Stimulated activated CD8-positive, alpha-beta memory T cell treated with anti-CD3 and anti-CD28 coated beads, Interleukin-7, amount 100 ng/mL, for 4 hours (primary cell): ENCODE data around the gene DYNC2I2.
"Not testable (repeated sequence)": the region's sequence is repeated elsewhere in the genome, so short reads cannot be mapped to it uniquely, and the experiment has no call there.

Experiments used
- DNase-seq, 2 donors: peaks; one replicate each; pipeline ENCODE4 v3.0.0-alpha.2; 2020; ENCODE audit warnings: low read depth in 2 of 2

DYNC2I2 gene

DNA sequence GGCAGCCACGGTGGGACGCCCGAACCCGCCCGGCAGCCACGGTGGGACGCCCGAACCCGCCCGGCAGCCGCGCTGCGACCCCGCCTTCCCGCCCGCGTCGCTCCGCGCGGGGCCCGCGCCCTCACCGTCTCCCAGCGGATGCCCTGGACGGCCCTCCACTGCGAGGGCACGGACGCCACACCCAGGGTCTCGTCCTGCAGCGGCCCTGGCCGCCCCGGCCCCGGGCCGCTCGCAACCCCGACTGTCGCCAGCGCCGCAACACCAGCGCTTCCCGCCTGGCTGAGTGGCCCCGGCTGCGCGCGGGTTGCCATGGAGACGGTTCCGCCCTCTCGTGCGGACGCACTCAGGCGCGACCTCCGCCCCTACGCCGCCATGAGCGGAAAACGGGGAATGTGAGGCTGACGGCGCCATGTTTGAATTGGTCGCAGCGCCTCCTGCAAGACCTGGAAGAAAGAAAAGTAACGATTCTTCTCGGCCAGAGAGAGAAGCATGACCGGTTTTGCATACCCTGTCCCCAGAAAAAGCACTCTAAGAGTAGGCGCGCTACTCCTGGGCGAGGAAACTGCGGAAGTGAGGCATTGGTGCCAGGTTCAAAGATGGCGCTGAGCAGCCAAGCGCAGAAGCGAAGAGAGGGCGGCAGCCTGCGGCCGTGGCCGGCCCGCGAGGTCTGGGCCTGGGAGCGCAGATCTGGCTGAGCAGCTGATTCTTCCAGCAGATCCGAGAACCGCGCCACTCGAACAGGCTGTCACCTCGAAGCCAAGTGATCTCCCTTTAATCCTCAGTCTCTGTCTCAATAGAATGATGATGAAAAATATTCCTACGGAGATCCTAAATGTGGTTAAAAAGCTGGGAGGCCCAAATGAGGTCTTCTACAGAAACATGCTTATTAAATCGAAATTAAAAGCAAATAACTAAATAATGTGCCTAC, at the start of gene DYNC2I2:
DYNC2I2 (minus strand) TSS at position 432 of the 928 bp plus-strand sequence; CDS start at position 311, 121 bp downstream.
- peak; percentile 89 to 96 for DNase-seq

- DNase-seq: no peak
Measured at GRCh38 chr9:128706045-128706444, 49.4 kb upstream of the DYNC2I2 start.

- no peak for DNase-seq
Measured at GRCh38 chr9:128705051-128705965, 48.7 kb upstream of the DYNC2I2 start.

DNA sequence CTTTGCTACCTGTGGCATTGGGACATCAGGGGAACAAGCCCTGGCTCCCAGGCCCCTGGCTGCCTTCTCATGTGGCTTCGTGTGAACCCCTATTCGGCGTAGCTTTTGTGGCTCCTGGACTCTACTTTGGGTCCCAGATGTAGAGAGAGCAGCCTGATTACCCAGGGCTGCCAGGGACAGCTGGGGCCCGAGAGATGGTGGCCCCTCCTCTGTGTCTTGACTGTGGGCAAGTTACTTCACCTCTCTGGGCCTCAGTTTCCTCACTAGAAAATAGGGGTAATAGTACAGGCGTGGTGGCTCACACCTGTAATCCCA, 47.7 kb upstream of the DYNC2I2 start:
- DNase-seq: no peak

DNA sequence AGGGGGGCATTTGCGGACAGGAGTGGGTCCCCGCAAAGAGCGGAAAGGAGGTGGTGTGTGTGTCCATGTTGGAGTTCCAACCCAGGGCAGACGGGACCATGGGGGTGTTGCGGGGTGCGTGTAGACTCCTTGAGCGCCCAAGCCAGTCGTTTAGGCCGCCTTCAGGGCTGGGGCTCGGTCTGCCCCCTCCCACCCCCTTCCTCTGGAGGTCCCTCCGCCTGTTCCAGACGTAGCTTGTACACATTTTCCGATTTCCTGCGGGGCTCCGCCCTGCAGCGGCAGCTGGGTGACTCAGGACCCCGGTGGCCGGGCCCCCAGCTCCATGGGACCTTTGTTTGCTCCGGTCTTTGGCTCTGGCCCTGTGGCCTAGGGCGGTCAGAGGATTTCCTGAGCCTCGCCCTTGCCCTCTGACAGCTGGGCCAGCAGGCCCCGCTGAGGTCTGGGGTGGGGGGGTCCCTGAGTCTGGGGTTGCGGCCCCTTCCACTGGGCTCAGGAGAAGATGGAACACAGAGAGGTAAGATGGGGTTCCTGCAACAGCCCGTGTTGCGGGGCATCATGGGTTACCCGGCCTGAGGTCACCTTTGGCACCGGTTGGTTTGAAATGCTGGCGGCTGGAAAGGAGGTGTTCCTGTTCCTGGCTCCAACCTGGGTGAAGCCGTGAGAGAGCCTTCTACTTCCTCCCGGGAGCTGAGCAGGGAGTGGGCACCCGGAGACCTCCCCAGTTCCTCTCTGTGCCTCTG, 47.1 kb upstream of the DYNC2I2 start:
- DNase-seq: no peak

- no peak for DNase-seq
Measured at GRCh38 chr9:128702949-128703615, 46.4 kb upstream of the DYNC2I2 start.

DNA sequence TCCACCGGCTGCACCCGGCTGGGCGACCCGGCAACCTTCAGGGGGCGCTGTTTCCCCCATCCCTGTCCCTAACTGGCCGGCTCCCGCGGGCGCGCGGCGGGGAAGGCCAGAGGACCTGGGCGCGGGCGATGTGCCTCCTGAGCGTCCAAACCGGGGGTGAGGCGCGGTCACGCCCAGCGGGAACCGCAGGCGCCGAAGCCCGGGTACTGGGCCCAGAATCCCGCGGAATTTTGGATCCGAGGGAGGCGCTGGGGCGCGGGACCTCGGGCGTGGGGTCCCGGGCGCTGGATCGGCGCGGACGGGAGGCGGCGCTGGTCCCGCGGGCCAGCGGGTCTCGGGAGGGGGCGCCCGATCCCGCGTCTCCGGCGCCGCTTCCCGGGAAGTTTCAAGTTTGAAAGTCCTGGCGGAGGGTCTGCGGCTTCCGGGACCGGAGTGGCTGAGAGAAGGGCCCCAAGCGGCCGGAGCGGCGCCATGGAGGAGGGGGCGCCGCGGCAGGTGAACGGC, 45.9 kb upstream of the DYNC2I2 start, which contains the start of gene PKN3:
PKN3 (plus strand) TSS at position 59 of the 504 bp plus-strand sequence; CDS start at position 472, 413 bp downstream.
- peak; percentile 60 to 70 for DNase-seq

DNA sequence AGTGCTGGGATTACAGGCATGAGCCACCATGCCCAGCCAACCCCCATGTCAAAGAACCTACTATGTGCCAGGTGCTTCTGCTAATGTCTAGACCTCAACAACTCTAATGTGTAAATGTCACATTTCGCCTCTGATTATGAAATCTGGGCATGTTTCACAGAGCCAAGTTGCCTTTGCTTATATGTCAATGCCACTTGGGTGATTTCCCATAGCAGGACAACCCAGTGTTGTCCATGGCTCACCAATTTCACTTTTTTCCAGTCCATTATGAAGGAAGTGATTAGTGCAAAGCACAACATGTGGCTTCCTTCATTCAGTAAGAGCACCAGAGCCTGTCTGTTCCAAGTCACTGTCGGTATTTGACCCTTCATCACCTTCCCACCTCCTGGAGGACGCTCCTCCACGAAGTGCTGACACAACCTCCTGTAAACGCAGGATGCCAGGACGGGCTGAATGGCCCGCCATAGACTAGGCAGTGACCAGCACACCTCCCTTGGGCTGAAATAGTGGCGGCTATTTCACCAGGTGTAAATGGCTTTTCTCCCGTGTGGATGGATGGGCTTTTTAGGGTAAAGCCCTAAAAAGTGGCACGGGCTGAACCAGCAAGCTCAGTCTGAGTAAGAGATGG, 44.7 kb upstream of the DYNC2I2 start:
- no peak for DNase-seq

DNA sequence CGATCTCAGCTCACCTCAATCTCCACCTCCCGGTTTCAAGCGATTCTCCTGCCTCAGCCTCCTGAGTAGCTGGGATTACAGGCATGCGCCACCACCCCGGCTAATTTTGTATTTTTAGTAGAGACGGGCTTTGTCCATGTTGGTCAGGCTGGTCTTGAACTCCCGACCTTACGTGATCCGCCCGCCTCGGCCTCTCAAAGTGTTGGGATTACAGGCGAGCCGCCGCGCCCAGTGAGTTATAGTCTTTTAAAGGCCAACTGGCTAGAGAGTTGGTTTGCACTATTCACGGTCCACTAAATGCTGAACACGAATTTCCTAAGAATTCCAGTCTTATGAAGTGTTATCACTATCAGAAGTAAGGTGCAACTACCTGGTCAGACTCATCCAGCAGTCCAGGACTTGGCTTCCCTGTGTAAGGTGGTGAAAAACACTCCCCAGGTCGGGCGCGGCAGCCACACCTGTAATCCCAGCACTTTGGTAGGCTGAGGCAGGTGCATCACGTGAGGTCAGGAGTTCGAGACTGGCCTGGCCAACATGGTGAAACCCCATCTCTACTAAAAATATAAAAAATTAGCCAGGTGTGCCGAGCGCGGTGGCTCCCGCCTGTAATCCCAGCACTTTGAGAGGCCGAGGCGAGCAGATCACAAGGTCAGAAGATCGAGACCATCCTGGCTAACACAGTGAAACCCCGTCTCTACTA, 42.6 kb upstream of the DYNC2I2 start:
- DNase-seq: not testable (repeated sequence)

DNA sequence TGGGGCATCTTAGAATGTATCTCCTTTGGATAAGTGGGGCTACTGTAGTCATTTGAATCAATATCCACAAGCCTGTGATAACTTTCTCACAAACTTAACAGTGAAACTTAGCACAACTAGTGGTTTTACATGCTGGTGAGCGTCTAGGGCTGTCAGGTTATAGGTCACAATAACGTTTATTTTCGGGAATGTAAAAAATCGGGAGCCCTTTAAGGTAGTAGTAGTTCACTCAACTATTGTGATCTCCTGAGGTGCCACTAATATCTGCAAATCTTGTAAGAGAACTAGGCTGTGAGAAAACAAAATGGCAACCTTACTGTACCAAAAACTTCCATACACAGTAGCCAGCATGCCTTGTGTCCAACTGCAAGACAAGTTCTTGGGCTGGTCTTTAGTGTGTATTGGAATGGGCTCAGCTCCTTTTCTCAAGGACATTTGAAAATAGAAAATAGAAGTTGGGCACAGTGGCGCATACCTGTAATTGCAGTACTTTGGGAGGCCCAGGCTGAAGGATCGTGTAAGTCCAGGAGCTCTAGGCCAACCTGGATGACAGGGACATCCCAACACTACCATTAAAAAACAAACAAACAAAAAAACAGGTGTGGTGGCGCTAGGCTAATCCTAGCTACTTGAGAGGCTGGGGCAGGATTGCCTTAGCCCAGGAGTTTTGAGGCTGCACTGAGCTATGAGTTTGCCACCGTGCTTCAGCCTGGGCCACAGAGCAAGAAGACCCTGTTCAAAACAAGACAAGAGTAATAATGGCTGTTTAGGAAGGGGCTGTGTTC, 40.5 kb upstream of the DYNC2I2 start:
- no peak for DNase-seq

DNA sequence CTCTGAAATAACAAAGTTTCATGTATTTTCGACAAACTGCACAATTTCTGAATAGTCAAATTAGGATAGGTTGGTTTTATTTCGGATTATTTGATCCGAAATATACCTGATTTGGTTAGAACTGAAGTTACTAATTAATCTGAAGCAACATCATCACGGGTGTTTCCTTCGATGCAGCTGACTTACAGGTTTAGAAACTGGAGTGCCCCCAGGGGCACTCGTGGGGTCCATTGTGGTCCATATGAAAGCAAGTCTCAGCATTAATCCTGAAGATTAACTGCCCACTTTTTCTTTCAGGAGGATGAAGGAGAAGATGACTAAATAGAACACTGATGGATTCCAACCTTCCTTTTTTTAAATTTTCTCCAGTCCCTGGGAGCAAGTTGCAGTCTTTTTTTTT, 37.7 kb upstream of the DYNC2I2 start:
- no peak for DNase-seq

DNA sequence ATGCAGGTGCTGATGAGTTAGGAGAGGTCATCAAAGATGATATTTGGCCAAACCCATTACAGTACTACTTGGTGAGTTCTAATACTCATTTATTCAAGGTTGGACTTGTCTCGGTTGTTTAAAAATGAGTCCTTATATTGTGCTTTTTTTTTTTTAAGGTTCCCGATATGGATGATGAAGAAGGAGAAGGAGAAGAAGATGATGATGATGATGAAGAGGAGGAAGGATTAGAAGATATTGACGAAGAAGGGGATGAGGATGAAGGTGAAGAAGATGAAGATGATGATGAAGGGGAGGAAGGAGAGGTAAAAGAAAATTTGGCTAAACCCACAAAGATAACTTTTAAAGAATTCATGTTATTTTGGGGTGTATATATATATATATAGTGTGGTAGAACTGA, 37.1 kb upstream of the DYNC2I2 start:
- not testable (repeated sequence) for DNase-seq

- DNase-seq: no peak
Measured at GRCh38 chr9:128690684-128691034, 34.0 kb upstream of the DYNC2I2 start.

- DNase-seq: peak; percentile 30 to 62
Measured at GRCh38 chr9:128689820-128690683, 33.4 kb upstream of the DYNC2I2 start.

- DNase-seq: peak in 1 of 2 donors; percentile 24
Measured at GRCh38 chr9:128689293-128689774, 32.7 kb upstream of the DYNC2I2 start.

DNA sequence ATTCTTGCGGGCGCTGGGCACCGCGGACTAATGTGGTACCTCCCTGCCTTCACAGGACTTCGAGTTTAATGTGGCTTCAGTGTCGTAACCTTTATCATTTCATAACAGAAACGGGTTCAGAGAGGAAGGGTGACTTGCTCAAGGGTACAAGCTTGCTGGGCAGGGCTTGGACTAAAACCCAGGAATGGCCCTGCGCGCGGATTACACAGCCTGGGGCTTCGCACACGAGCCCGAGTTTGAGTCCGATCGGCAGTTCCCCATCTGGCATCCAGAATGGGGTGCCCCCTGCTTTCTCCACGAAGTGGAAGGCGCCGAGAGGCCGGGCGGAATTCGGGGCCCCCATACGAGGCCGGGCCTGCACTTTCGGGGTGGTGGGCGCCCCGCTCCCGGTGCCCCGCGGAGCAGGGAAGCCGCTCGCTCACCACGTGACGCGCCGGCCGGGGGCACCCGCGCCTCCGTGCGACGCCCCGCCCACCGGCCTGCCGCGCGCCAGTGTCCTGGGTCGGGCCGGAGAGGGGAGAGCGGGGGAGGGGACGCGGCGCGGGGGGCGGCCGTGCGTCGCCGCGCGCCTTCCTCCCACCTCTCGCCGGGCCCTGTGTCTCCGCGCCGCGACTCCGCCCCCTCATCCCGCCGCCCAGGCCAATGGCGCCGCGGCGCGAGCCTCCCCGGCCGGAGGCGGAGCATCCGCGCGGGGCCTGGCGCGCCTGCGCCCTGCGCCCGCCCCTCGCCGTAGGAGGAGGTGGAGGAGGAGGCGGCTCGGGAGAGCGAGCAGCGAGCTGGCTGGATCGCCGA, 32.0 kb upstream of the DYNC2I2 start, which contains the start of gene SET:
SET (plus strand) TSS at position 722 of the 792 bp plus-strand sequence. CDS start 361 bp downstream, outside the sequence.
- DNase-seq: peak; percentile 84 to 95

- DNase-seq: no peak
Measured at GRCh38 chr9:128687453-128687852, 30.8 kb upstream of the DYNC2I2 start.
